GM19238 (cell line): ENCODE measurements around the gene VILL.
"Not testable (repeated sequence)": the region's sequence is repeated elsewhere in the genome, so short reads cannot be mapped to it uniquely, and the experiment has no call there.

Experiments used
- DNase-seq: peaks from one replicate; pipeline ENCODE4 v3.0.0; 2011; ENCODE audit warnings: low spot score; ENCODE audit not compliant: insufficient read length

VILL gene

DNA sequence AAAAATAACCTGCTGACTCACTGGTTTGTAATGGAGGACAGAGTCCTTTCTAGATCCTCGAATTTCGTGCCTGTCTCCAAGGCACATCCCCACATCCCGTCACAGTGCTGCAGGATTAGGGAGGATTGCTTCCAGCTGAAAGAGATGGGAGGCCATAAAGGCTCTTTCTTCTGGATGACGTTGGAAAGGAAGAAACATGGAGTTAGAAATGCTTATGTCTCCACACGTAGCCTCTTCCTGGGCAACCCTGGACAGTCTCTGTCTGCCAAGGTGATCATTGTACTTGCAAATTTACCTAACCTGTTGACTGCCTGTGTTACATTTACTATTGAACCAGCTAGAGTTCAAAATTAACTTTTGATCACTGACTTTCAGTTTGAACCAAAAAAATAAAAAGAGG lies 27.6 kb upstream of the VILL start:
- no peak for DNase-seq

DNA sequence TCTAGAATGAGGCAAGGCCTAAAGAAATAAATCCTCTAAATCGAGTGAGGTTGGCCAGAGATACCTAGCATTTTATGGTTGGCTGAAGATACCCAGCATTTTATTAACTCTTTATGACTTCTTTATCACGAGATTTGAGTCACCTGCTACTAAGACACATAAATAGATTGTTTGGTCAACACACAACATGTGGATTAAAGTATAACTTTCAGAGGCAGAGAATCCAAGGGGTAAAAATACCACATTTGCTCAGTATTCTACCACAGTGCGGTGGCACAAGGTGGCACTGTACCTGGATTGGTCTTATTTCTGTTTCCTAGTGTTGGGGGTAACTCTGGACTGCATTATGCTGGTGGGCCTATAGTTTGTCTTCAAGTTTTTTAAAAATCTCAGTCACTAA lies 27.0 kb upstream of the VILL start:
- DNase-seq: no peak

GRCh38 chr3:37964146-37964545 lies 26.4 kb upstream of the VILL start:
- no peak for DNase-seq

DNA sequence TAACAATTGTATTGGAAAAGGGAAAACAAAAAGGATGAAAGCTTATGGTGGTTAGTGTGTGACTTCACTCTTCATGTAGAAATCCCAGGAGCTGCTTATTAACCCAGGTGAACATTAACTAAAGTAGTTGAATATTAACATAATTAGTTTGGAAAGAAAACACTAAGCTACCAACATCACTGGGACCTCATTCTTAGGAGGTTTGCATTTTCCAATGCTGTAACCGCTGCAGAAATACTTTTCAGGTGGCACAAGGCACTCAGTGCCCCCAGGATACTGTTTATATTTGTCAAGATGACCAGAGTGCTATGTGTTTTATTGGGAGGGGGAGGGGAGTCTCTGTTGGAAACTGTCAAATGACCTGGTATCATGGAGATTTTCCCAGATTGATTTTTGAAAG lies 25.9 kb upstream of the VILL start:
- no peak for DNase-seq

- DNase-seq: peak; percentile 56
Measured at GRCh38 chr3:37967260-37967881, 23.2 kb upstream of the VILL start.

DNA sequence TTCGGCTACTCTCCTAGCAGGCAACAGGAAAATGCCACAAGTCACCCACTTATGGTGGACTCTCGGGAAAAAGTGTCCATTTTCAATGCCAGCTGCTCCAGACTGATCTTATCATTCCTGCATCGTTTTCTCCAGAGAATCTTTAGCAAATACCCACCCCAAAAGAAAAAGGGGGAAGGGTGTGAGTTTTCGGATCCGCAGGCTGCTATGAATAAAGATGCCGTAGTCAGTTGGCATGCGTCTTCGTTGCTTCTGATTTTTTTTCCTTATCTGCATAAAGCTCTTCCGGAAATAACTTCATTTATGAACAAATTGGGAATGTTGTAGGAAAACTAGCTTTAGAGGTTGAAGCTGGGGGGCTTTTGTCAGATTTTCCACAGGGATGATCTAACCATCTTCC lies 22.4 kb upstream of the VILL start:
- no peak for DNase-seq

- DNase-seq: no peak
Measured at GRCh38 chr3:37968813-37969595, 21.6 kb upstream of the VILL start.

- no peak for DNase-seq
Measured at GRCh38 chr3:37969596-37970100, 20.9 kb upstream of the VILL start.

DNA sequence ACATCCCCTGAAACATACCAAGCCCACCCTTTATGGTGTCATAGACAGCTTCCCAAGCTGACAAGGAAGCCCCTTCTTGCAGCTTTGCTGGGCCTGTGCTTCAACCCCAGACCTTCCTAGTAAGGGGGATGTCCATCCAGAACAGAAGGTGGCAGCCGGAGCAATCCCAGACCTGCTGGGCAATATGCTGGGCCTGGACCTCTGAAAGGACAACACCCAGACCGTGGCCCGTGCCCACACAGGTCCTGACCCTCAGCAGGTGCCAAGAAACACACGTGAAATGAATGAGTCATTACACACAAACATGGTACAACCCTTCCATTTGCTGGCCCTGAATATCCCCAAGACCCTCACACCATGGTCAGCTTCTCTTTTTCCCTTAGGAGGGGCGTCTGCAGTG lies 19.8 kb upstream of the VILL start:
- no peak for DNase-seq

DNA sequence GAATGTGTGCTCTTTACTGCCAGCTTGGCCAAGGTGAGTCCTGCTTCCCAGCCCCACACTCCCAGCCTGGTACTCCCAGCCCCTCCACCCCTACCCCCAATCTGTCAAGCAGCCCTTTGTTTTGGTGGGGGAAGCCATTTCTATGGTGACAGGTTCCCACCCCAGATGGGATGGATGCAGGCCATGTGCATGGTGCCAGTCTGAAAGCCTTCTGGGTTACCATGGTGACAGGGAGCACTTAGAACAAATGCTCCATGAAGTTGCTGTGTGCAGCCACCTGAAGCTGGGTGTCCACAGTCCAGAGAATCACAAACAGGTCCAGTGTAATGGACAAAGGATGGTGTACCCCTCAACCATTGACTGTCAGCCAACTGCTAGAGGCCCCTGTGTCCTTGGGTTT lies 19.1 kb upstream of the VILL start:
- no peak for DNase-seq

- not testable (repeated sequence) for DNase-seq
Measured at GRCh38 chr3:37972056-37972455, 18.5 kb upstream of the VILL start.

GRCh38 chr3:37973246-37974054 lies 17.1 kb upstream of the VILL start:
- no peak for DNase-seq

DNA sequence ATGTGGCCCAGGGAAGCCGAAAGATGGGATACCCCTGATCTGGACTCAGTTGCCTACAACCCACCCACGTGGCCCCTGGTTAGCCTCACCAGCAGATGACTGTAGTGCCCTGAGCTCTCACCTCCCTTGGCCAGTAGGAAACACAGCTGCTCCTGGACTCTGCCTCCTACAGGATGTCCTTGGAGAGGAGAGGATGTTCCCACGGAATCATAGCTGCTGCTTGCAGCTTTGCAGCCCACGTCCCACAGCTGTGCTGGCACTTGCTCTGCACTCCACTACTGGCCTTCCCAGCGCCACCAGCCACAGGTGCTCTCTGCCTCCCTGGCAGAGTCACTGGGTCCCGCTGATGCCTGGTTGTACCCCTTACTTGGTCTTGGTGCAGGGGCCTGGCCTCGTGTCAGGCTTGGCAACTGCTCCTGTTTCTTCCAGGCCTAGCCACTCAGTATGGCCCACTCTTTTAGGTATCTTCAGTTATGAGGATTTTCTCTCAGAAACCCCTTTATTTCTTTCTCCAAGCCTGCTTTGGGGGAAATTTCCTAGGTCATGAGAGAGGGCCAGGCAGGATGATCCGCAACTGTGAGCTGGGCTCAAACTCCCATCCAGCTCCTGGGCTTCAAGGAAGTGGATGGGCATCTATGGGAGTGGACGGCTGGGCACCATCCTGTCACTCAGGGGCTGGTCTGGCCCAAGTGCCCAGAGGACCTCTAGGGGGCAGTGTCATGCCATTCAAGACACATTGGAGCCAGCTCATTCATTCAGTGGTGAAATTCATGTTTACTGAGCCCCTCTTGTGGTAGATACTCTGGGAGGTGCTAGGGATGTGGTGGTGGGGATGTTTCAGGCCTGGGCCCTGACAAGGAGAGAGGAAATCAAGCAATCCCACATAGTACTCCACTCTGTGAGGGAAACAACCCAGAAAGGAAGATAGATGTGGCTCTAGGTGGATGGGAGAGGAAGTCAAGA lies 16.2 kb upstream of the VILL start:
- peak; percentile 51 for DNase-seq

DNA sequence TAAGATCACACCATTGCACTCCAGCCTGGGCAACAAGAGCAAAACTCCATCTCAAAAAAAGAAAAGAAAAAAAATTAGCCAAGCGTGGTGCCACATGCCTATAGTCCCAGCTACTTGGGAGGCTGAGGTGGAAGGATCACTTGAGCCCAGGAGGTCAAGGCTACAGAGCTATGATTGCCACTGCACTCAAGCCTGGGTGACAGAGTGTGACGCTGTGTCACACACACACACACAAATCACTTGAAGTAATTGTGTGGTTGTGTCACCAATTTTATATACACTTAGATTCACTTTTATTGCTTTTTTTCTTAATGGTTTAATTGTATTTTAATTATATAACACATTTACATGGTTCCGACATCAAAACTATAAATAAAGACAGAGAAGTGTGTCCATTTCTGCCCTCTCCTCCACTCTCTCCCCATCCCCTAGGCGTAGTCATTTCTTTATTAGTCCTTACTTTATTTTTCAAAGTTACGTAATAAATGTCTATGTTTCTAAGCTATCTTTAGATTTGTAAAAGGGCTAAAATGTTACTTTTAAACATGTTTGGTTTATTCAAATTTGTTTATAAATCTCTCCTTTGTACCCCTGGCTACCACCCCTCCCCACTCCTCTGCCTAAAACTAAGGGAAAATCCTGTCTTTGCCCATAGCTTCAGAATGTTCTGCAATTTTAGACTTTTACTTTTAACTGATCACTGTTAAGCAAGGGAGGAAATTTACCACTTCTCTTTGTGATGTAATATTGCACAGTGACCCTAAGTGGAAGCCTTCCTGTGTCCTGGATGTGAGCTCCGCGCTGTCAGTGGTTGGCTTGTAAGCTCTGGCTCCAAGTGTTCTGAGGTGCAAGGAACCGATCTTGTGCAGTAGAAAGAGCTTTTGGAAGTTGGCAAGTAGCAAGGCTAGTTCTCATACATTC lies 10.8 kb upstream of the VILL start:
- no peak for DNase-seq

GRCh38 chr3:37980462-37981347 lies 9.9 kb upstream of the VILL start:
- no peak for DNase-seq

GRCh38 chr3:37981348-37981664 lies 9.3 kb upstream of the VILL start:
- DNase-seq: no peak

GRCh38 chr3:37982331-37982730 lies 8.3 kb upstream of the VILL start:
- DNase-seq: no peak

GRCh38 chr3:37984051-37984450 lies 6.5 kb upstream of the VILL start:
- no peak for DNase-seq

- no peak for DNase-seq
Measured at GRCh38 chr3:37984596-37984995, 6.0 kb upstream of the VILL start.
